C4-2B (cell line): ENCODE results near the gene ATF7.

Source experiments
- H3K27ac ChIP-seq: fragments of 450-650 bp; 2 replicates; pipeline ENCODE4 v1.5.1; 2017
- CTCF ChIP-seq: fragments of 450-650 bp; conservative IDR thresholded peaks from 2 replicates; pipeline ENCODE4 v1.5.1; 2017; ENCODE audit warnings: mild to moderate bottlenecking
- ZFX ChIP-seq: fragments of 450-650 bp; IDR thresholded peaks from 2 replicates; pipeline ENCODE4 v1.6.1; 2017

ATF7 gene

GRCh38 chr12:53589915-53590314 lies 36.3 kb downstream of the ATF7 start:
- TF ChIP-seq ZFX (no peak), CTCF (no peak)
- no peak overlapping the region for H3K27ac ChIP-seq

GRCh38 chr12:53589423-53589822 lies 36.8 kb downstream of the ATF7 start:
- no peak for TF ChIP-seq ZFX
- no peak for TF ChIP-seq CTCF
- H3K27ac ChIP-seq, result no peak overlapping the region

- no peak for TF ChIP-seq ZFX
- no peak for TF ChIP-seq CTCF
- no peak overlapping the region for H3K27ac ChIP-seq
Observed at GRCh38 chr12:53588123-53588522, 38.1 kb downstream of the ATF7 start.

DNA sequence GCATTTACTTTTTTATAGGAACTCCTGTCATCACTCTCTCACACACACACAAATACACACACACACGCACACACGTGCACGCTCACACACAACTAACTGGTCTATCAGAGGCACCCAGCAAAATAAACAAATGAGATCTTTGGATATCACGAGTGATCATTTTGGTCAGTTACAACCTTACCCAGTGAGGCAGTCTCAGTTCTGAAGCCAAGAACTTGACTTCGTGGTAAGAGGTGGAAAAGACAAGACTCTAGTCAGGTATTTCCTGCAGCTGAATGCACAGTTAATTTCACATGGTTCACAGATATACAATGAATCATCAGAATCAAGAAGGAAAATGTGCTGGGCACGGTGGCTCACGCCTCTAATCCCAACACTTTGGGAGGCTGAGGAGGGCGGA lies 39.4 kb downstream of the ATF7 start:
- no peak overlapping the region for H3K27ac ChIP-seq
- no peak for TF ChIP-seq ZFX
- no peak for TF ChIP-seq CTCF

DNA sequence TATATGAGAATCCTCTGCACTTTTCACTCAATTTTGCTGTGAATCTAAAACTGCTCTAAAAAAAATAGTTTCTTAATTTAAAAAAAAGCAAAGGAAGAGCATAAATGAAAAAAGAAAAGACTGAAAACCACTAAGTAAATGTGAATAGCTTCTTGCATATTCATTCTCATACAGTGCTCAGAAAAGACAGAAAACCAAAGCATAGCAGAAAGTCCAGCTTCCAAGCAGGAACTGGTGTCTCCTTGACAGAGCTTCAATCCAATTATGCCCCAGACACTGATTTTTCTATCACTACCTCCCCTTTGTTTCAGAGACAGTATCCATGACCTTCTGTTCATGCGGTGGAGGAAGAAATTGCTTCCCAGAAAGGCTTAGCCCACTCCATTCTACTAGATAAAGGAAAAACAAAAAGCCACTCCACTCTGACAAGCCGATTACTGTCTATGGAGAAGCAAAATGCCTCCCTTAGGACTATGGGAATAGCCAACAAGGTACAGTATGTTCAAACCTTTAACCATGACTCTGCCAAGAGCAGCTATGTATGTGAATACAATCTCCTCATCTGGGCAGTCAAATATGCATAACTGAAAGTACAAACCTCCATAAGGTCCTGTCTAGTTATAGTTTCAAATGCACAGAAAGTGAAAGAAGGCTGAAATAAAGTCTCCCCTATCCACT lies 40.6 kb downstream of the ATF7 start:
- H3K27ac ChIP-seq, result no peak overlapping the region
- TF ChIP-seq CTCF, result no peak
- TF ChIP-seq ZFX, result no peak

- H3K27ac ChIP-seq, result no peak overlapping the region
- no peak for TF ChIP-seq CTCF
- TF ChIP-seq ZFX, result no peak
Observed at GRCh38 chr12:53579545-53579955, 46.6 kb downstream of the ATF7 start.

DNA sequence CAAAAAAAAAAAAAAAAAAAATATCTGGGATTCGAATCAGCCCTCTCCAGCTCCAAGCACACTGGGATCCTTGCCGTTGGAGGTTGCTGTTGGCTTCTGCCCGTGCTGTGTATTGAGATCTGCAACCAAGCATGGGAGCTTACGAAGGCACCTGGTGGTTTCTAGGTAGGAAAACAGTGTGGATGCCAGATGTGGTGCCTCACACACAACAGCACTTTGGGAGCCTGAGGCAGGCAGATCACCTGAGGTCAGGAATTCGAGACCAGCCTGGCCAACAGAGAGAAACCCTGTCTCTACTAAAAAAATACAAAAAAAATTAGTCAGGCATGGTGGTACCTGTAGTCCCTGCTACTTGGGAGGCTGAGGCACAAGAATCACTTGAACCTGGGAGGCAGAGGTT lies 47.4 kb downstream of the ATF7 start:
- no peak overlapping the region for H3K27ac ChIP-seq
- TF ChIP-seq ZFX, result no peak

DNA sequence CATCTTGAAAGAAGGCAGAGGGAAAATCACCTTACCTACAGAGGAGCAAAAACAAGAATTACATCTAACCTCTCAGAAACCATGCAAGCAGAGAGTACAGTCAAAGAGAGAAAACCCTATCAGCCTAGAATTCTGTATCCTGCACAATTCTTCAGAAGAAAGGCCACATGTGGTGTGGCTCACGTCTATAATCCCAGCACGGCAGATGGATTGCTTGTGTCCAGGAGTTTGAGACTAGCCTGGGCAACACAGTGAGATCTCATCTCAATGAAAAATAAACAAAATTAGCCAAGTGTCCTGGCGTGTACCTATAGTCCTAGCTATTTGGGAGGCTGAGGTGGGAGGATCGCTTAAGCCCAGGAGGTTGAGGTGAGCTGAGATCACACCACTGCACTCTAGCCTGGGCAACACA lies 48.2 kb downstream of the ATF7 start:
- no peak overlapping the region for H3K27ac ChIP-seq
- TF ChIP-seq ZFX (no peak), CTCF (no peak)
